Glomerular visceral epithelial cell (primary cell): ENCODE results near the gene NHLH2.
A peak's percentile ranks its signal among the peaks of the same experiment; 100 is the strongest.

ENCODE experiments used
- DNase-seq: peaks from one replicate; pipeline ENCODE4 v3.0.0-alpha.2; 2016; ENCODE audit errors: extremely low spot score

NHLH2 gene

DNA sequence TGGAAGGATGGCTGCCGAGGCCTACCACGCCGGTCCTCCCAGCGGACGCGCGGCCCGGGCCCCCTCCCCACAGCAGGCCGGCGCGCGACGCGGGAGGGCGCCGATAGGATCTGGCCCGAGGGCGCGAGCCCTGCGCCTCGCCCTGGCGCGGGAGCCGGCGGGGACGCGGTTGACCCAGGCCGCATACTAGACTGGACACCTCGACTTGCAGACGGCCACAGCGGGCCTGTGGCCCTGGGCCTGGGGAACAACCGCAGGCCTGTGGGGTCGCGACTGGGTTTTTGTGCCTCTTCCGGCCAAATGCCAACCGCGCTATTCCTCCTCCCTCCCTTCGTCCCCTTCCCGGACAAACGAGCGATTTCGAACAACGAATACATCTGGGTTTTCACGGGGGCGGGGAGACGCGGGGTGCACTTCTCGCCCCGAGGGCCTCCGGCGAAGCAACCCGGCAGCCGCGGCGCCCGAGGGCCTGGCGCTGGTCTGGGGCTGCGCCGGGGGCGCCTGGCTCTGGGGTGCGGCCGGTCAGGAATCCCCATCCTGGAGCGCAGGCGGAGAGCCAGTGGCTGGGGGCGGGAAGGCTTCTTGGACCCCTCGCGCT lies 2.4 kb downstream of the NHLH2 start:
- DNase-seq, result no peak

DNA sequence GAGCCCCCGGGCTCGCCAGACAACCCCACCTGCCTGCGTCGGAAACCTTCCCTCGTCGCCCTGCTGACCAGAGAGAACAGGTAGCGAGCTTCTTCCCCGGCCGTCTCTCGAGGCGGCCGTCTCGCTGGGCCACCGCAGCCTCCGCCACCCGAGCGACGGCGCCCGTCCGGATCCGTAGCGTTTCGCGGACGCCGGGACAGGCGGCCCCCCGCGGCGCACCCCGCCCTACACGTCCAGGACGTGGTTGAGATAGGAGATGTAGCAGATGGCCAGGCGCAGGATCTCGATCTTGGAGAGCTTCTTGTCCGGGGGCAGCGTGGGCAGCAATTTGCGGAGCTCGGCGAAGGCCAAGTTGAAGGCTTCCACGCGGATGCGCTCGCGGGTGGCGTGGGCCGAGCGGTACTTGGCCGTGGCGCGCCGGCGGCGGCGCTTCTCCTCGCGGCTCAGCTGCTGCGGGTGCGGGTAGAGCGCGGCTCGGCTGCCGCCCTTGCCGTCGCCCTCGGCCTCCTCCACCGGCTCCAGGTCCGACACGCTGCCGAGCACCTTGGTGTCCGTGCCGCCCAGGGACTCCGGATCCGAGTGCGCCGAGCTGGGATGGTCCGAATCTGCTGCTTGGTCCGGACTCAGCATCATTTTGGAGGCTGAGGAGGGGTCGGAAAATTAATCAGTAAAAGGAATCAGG lies 3.0 kb downstream of the NHLH2 start:
- no peak for DNase-seq

DNA sequence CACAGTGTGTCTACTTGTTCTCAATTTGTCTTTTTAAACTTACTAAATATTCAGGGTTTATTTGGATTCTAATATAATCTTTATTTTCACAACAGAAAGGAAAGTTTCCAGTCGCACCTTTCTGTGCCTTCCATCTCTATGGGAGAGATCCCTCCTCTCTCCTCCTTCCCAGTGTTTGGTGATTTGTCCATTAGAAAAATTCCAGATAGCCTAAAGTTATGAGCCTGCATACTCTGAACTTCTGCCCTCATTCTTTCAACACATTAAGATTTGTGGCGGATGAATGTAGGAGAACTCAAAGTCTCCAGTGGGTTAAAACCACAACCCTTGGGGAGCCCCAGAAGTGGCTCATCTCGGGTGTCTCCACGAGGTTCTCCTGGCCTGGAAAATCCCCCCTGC lies 3.6 kb downstream of the NHLH2 start:
- DNase-seq, result no peak

DNA sequence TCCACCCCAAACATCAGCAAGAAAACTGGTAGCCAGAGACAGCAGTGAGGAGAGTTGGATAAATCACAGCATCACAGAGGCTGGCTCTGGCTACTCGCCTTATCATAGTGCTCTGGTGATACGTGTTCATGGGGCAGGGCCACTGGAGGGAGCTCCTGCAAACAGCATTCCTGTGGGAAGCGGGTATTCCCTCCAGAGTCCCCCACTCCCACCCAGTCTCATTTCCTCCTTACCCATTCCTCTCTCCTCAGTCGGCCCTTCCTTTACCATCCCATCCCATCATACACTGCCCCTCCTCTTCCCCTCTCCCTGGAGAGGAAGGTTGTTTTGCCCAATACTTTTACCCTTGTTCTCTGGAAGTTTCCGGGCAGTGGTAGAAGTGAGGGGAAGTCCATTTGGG lies 7.1 kb downstream of the NHLH2 start:
- DNase-seq, result no peak

DNA sequence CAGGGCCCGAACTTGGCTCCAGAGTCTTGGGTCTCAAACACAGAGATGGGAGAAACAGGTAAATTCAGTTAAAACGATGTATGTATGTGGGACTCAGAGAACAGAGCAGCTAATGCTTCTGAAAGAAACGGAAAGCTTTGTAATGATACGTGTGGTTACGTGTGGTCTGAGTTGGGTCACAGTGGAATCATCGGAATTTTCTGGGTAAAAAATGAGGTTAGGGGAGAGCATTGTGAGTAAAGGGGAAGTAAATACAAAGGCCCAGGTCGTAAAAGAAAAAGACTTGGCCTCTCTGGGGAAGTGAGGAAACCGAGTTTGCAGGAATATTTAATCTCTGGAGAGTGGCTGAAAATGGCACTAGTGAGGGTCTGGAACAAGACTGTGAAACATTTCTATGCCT lies 8.3 kb downstream of the NHLH2 start:
- no peak for DNase-seq

DNA sequence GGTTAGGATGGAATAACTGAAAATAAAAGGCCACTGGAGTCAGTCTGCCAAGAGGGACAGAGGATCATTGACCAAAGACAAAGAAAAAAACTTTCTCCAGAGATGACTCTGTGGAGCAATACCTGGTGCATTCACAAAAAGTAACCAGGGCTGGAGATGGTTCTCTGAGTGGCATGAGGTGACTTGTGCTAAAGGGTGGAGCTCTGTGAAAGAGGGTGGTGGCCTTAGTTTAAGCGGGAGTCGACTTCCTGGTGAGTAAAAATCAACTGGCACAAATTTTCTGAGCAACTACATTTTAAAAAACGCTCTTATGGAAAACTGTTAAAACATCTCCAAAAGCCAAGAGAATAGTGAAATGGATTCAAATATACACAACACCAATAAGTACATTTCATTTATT lies 10.0 kb downstream of the NHLH2 start:
- DNase-seq, result no peak

DNA sequence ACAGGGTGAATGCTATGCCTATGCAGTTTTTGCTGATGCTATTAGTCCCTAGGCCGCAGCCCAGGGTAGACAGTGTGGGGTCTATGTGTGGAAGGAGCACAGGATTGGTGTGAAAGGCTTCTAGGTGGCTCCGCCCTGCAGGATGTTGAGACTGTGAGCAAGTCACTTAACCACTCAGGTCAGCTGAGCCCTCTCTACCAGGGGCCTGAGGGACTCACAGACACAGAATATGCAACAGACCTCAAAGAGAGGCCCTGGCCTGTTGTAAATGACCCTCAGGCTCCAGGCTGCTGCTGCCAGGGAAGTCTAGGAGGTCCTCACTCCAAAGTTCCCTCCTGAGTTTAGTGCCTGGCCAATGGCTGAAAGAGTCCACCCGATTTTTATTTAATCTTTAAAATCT lies 11.0 kb downstream of the NHLH2 start:
- DNase-seq, result no peak

DNA sequence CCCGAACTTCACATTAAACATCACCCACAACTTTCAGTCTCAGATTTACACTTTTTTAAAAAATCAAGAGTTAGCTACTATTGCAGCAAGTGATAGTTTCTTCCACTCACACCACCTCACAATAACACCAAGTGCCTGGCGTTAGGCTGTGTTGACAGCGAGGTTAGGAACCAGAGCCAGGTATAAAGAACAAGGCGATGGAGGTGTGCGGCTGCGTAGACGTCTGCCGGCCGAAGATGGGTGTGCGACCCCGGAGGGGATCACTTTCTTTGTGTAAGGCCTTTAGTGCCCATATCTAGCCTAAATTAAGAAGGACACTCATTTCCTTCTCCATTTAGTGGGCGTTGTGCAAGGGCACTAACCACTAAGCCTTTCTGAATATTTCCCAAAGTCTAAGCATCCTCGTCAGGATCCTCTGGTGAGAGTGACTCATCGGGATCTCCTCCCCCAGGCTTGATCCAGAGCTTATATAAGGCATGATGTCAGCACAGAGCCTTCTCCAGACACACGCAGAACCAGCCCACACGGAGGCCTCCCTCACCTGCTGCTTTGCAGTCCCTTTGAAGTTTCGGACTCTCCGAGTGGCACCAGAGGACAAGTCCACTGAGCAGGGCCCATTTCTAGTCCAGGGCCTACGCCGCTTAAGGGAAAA lies 11.8 kb downstream of the NHLH2 start:
- peak; percentile 67 for DNase-seq

DNA sequence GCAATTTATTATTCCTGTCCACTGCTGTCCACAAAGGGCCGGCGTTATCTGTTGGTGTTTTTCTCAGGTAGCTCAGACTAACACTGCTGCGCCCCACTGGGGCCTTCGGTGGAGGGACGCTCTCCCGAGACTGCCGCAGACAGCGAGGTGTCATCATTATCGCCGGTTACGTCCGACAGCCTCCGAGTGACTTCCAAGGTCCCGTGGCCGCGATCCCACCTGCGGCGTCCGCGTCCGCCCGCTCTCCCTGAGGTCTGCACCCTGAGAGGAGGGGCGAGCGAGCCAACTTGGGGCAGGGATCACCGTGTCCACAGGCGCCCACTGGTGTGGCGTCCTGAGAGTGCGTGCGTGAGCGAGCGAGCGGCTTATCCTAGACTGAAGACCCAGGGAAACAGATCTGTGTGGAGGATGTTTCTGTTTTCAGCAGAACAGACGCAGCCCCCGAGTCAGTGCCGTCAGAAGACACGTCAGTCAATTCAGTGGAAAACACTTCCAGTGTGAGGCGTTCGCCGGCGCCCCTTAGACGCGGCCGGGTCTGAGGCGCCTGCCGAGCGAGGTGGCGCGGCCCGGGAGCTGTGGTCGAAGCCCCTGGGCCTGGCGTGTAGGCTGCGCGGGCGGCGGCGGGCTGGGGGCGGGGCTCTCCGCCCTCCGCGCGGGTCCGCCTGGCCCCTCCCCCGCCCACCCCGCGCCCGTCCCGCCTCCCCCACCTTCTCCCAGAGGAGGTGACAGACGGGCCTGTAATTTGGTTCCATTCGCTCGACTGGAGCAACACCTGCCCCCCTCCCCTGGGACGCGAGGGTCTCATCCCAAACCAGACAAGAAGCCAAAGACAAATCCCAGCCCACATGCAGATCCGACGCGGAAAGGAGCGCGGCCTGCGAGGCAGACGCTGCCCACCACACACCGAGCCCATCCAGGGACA lies 12.6 kb downstream of the NHLH2 start:
- no peak for DNase-seq

DNA sequence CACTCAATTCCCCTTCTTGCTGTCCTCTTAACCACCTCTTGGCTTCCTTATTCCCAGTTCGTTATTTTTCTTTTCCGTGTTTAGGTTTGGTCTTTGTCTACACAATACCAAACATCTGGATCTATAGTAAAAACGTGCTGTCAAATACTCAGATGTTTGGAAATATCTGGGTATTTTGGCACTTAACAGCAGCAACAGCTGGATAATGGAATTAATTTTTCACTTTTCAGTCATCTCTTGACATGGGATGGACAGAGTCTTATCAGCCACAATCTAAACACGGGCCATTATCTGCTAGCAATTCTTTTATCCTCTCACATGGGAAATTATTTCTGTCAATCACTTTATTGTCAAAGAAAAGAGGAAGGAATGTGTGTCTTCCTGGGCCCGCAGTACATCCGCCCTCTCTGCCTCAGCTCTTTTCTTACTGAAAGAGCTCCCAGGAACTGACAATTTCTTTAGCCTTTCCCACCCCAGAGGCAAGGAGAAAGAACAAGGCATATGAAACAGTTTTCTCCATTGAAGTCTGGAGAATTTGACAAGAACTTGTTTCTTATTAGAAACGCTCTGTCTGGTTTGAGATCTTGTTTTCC lies 13.4 kb downstream of the NHLH2 start:
- no peak for DNase-seq

DNA sequence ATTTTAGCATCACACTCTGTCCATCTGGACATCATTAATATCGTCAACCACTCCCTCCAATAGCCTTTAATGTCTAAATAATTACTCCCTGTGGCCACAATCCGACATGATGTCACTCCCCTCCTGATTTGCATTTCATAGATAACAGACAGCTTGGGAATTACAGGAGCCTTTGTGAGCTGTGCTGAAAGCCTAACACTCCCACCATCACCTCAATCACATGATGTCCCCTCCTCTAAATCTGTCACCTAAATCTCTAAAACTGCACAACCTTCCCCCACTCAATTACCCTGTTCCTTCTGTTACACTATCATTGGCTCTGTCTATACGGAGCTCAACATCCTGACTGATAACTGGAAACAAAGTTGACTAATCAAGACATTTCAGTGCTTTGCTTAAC lies 14.3 kb downstream of the NHLH2 start:
- DNase-seq, result no peak

DNA sequence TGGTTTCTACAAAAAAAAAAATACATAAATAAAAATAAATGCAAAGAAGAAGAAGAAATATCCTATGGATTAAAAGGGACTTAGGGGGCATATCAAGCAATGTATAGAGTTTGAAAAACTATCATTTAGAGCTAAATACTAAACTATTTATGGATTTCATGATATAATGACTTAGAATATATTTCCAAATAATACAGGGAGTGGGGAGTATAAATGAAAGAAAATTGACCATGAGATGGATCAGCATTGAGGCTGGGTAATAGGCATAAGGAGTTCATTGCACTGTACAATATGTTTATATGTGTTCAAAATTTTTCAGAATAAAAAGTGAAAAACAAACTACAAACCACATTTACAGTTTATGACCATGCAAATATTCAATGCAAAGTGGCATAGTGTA lies 18.8 kb downstream of the NHLH2 start:
- DNase-seq, result no peak

DNA sequence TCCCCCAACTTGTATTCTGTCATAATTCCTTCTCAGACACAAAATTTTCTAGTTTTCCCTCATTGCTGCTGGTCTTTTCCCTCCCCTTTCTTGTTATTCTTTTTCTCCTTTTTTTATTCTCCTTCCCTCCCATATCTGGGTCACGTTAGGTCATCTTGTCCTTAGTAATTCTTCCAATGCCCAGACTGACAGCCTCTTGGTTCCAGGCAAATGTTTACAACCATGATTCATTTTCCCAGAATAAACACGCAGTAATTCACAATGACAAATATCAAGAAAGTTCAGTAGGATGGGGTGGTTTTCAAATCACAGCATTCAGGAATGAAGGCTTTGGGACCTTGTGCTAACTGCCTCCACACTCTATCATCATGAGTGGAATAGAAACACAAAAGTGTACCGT lies 25.2 kb downstream of the NHLH2 start:
- no peak for DNase-seq

DNA sequence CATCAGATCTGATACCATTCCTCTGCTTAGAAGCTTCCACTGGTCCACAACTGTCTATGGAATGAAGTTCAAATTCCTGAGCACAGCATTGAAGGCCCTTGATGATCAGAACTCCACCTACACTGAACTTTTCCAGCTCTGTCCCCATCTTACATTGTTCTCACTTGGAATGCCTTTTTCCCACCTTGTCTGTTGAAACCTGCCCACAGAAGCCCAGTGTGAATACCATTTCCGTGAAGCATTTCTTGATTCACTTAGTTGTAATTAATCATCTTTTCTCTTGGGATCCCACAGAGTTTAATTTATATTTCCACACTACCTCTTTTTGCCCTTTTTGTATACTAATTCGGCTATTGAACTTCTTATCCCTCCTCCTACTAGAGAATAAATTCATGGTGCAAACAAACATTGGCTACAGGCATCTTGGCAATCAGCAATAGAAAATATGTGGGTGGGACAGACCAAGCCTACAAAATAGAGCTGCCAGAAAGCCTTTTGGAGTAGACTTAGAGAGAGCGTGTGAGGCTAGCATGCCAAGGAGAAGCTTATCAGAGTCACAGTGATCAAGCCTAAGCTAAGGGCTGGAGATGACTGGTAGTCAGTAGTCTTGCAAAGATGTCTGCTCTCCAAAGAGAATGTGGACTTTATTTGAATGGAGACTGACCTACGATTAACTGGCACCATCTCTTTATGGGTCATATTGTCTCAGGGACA lies 26.1 kb downstream of the NHLH2 start:
- DNase-seq, result no peak

DNA sequence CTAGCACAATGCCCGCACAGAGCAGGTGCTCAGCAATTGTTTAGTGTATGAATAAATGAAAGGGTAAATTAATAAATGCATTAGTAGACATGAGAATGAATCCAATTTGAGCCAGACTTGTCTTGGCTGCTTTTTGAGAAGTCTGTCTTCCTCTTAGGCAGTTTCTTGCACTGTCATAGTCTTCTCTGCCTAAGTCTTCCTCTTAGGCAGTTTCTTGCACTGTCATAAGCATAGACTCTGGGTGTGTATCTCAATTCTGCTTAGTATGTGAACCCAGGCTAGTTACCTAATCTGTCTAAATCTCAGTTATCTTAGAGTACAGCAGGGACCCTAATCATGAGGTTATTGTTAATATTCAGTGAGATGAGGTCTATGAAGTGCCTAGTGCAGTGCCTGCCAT lies 27.2 kb downstream of the NHLH2 start:
- no peak for DNase-seq

DNA sequence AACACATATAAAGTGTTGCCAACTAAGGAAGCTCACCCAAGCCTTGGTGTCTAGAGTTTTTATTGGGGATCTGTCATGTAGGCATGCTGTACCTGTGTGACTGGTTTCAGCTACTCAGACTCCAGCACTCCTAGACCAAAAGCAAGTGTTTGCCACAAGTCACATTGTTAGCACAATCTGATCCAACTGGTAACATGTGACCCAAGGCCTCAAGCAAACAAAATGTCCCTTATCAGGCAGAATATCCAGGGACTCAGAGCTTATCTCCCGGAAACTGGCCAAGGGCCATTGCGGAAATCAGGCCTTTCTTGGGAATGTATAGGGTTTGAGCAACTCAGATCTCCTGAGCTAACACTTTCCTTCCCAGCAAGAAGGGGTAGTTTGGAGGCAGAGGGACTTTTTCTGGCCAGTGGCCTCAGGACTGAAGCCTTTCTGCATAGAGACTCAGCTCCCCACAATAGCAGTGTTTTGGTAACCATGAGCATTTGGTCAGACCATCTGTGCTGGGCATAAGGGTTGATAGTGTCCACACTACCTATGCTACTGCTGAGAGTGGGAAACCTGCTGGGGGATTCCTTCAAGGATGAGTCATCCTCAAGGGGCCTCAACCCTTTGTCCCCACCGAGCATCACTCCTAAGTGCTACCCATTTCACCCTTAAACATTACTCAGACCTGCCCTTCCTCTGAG lies 29.6 kb downstream of the NHLH2 start:
- no peak for DNase-seq

DNA sequence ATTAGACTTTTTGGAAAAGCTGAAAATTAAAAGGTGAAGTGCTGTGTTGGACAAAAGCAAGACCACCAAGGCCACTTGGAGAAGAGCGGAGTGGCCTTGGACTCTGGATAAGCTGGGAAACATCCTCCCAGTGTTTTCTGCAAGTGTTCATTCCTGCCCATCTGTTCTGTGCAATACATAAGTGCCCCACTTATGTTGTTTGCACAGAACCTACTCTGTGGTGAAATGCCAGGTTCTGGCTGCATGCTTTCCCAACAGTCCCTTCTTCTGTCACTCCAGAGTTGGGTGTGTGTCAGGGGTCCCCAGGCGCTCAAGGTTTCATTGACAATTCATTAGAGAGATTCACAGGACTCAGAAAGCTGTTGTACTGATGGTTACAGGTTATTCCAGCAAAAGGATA lies 30.3 kb downstream of the NHLH2 start:
- DNase-seq, result no peak

DNA sequence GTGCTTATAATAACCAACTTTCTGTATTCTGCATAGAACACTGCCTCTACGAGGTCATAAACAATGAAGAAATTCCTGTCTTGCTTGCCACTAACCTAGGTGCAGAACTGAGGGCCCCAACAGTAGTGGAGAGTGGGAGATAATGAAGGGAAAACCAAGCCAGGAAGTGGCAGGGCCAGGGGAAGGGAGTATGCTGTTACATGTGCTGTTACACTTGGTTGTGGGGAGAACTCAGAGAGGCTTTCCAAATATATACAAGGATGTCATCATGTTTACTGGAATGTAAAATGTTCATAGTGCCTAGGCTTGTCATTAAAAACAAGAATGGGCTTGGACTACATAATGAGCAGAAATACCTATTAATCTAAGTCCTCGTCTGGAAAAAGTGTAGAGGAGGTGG lies 31.1 kb downstream of the NHLH2 start:
- no peak for DNase-seq

DNA sequence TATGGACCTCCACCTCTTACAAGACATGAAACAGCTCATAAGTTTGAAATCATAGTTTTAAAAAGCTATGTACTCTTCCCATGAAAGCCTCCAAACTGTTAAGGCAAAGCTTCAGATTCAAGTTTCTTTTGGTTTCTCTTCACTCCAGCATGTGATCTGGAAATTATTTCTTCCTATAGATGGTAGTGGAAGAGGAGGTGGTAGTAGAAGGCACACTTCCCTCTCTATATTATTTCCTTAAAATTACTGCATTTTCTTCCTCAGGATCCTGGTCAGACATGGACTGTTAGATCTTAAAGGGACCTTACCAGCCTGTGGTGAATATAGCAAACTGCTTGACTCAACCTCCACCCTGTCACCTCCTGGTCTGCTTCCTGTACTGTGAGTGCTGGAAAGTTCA lies 31.9 kb downstream of the NHLH2 start:
- no peak for DNase-seq

DNA sequence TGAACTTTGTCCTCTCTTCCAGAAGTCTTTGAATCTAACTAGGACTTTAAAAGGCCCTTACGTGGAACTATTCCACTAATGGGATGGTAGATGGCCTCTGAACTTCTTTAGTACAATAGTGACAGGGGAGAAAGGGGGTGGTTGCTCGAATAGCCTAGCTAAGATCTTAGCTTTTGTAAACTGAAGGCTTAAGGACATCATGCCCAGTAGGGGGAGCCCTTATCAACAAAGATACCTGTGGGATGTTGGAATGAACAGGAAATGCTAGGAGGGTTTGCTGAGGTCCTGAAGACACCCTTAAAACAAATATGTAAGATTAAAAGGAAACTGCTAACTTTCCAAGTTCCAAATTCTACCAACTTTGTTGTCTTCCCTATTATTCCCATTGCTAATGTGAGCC lies 33.2 kb downstream of the NHLH2 start:
- DNase-seq, result peak; percentile 68

DNA sequence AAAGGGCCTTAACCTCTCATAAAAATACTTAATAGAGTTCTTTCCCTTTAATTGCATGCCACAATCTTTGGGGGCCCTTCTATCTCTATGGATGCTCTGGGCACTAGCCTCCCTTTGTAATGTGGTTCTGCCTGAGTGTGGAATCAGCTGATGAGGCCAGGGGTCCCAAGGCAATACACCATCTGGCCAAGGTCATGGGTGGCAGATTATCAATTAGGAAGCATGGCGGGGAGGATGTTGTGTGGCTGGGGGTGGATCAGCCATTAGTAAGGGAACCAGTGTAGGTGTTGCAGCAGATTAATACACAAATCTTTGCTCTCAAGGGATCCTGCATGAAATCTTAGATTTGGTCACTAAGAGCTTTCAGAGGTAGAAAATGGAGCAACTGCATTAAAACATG lies 35.3 kb downstream of the NHLH2 start:
- no peak for DNase-seq
